ENCODE data around the gene SRC. TPM values are rescaled to one million over a fixed set of nuclear protein-coding genes. Genes with fewer than 3 reads are reported as not detected.

SRC gene
- total RNA-seq, 1 experiment from 2014 or later: 42.3 TPM

DNA sequence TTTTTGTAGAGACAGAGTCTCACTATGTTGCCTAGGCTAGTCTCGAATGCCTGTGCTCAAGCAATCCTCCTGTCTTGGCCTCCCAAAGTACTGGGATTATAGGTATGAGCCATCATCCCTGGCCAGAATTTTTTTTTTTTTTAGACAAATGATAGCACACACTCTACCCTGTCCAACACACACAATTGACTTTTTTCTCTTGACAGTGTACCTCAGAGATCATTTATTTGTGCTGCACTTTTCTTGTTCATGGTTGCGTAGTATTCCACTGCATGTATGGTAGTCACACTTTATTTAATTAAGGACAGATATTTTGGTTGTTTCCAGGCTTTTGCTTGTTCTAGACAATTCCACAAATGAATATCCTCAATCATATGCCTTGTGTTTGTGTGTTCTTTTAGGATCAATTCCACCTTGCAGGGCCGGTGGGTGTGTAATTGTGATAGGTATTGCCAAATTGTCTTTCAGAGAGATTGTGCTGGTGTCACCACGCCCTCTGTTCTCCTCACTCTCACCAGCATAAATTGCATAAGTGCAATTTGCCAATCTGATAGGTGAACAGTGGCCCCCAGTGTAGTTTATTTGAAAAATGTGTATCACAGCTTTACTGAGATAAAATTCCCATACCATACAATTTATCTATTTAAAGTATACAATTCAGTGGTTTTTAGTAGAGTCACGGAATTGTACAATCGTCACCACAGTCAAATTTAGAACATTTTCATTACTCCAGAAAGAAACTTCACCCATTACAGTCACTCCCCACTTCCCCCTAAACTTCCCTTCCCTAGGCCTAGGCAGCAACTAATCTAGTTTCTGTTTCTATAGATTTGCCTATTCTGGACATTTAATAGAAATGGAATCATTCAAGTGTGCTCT is 20.1 kb downstream of the SRC start:
- Histone ChIP-seq H3K9me2 (ENCODE audit: insufficient read depth) (no peaks in the 10 kb centered on the region), H3K27ac (ENCODE audit: low read depth, low read length) (no peak overlapping the region), H4K20me1 (ENCODE audit: insufficient read depth) (no peaks in the 10 kb centered on the region), H3K9me3 (ENCODE audit: control insufficient read depth in 1 of 2, insufficient read depth in 1 of 2, low read depth in 1 of 2, low read length in 2 of 2) (no peaks in the 10 kb centered on the region), H3K9ac (ENCODE audit: low read length) (no peak overlapping the region), H3K79me2 (ENCODE audit: insufficient read depth, low read length) (peaks cover 57% of the 10 kb centered on the region), H3K27me3 (ENCODE audit: insufficient read depth, low read length) (no peaks in the 10 kb centered on the region), H3K36me3 (ENCODE audit: control insufficient read depth in 1 of 2, insufficient read depth in 2 of 2, low read length in 2 of 2) (peaks cover 3 to 12% of the 10 kb centered on the region in 2 experiments; a peak in 2 of 4 replicates), H3K4me3 (replicated peaks in 1 of 2; ENCODE audit: low read depth in 1 of 2, low read length in 2 of 2) (no peak overlapping the region), H3K4me2 (ENCODE audit: low read length) (no peak overlapping the region), H3K4me1 (ENCODE audit: control insufficient read depth in 1 of 2, insufficient read depth in 2 of 2, low read length in 2 of 2) (no peaks in the 10 kb centered on the region), H2AFZ (ENCODE audit: low read depth, low read length, poor library complexity, severe bottlenecking) (no peak overlapping the region)
- BruUV-seq (replicated peaks): no TSS peak
- ATAC-seq (no peak), DNase-seq (ENCODE audit: low read depth, low spot score) (no peak)
- intact Hi-C loops (cut with micrococcal nuclease): no loop called here
- RAD21 ChIA-PET (ENCODE audit: low non-redundant PET in 1 of 2, low total read pairs in 2 of 2, uncharacterized antibody in 2 of 2, unreplicated experiment in 2 of 2): no interaction called here
- CTCF ChIA-PET: no interaction called here
- POLR2A ChIA-PET: no interaction called here
- TF ChIP-seq TCF7L2 (IDR thresholded peaks at IDR 0.05; ENCODE audit: borderline replicate concordance, extremely low read depth, insufficient read depth, insufficient read length) (no peak), SIN3A (IDR thresholded peaks at IDR 0.05; ENCODE audit: low read depth) (no peak), EZH2phosphoT487 (IDR thresholded peaks at IDR 0.05; ENCODE audit: borderline replicate concordance) (no peak), ZFX (IDR thresholded peaks at IDR 0.05) (no peak)
- TF ChIP-seq, protein P1, sequence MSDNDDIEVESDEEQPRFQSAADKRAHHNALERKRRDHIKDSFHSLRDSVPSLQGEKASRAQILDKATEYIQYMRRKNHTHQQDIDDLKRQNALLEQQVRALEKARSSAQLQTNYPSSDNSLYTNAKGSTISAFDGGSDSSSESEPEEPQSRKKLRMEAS (IDR thresholded peaks at IDR 0.05): 0 out of 2 replicates have a peak, but pooled peaks have one; percentile 14

DNA sequence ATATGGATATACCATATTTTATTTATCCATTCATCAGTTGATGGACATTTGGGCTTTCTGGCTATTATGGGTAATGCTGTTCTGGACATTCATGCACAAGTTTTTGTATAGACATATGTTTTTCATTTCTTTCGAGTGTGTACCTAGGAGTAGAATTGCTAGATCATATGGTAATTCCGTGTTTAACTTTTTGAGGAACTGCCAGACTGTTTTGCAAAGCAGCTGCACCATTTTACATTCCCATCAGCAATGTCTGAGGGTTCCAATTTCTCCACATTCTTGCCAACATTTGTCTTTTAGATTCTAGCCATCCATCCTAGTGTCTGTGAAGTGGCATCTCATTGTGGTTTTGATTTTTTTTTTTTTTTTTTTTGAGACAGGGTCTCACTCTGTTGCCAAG is 20.8 kb downstream of the SRC start:
- TF ChIP-seq SRF (IDR thresholded peaks at IDR 0.05; ENCODE audit: low read depth): no peak
- TF ChIP-seq FOSL1 (IDR thresholded peaks at IDR 0.05; ENCODE audit: low read depth): no peak
- TF ChIP-seq EZH2 (IDR thresholded peaks at IDR 0.05): no peak
- TF ChIP-seq, protein P2, sequence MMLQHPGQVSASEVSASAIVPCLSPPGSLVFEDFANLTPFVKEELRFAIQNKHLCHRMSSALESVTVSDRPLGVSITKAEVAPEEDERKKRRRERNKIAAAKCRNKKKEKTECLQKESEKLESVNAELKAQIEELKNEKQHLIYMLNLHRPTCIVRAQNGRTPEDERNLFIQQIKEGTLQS (IDR thresholded peaks at IDR 0.05): no peak
- no peak for TF ChIP-seq POLR2A (IDR thresholded peaks at IDR 0.05; ENCODE audit: borderline replicate concordance, extremely low read depth, insufficient read depth, insufficient read length)
- no peak for TF ChIP-seq RAD21 (IDR thresholded peaks at IDR 0.05; ENCODE audit: low read depth)
- TF ChIP-seq, protein P3, sequence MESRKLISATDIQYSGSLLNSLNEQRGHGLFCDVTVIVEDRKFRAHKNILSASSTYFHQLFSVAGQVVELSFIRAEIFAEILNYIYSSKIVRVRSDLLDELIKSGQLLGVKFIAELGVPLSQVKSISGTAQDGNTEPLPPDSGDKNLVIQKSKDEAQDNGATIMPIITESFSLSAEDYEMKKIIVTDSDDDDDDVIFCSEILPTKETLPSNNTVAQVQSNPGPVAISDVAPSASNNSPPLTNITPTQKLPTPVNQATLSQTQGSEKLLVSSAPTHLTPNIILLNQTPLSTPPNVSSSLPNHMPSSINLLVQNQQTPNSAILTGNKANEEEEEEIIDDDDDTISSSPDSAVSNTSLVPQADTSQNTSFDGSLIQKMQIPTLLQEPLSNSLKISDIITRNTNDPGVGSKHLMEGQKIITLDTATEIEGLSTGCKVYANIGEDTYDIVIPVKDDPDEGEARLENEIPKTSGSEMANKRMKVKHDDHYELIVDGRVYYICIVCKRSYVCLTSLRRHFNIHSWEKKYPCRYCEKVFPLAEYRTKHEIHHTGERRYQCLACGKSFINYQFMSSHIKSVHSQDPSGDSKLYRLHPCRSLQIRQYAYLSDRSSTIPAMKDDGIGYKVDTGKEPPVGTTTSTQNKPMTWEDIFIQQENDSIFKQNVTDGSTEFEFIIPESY (IDR thresholded peaks at IDR 0.05; ENCODE audit: extremely low read depth, insufficient replicate concordance, low read length): no peak
- TF ChIP-seq EGR1 (IDR thresholded peaks at IDR 0.05; ENCODE audit: low read depth): no peak
- Histone ChIP-seq H3K9ac (ENCODE audit: low read length) (no peak overlapping the region), H2AFZ (ENCODE audit: low read depth, low read length, poor library complexity, severe bottlenecking) (no peak overlapping the region), H3K4me1 (ENCODE audit: control insufficient read depth in 1 of 2, insufficient read depth in 2 of 2, low read length in 2 of 2) (no peaks in the 10 kb centered on the region), H3K9me2 (ENCODE audit: insufficient read depth) (no peaks in the 10 kb centered on the region), H4K20me1 (ENCODE audit: insufficient read depth) (no peaks in the 10 kb centered on the region), H3K79me2 (ENCODE audit: insufficient read depth, low read length) (peaks cover 55% of the 10 kb centered on the region), H3K27me3 (ENCODE audit: insufficient read depth, low read length) (no peaks in the 10 kb centered on the region), H3K27ac (ENCODE audit: low read depth, low read length) (no peak overlapping the region), H3K36me3 (ENCODE audit: control insufficient read depth in 1 of 2, insufficient read depth in 2 of 2, low read length in 2 of 2) (peaks cover 3 to 12% of the 10 kb centered on the region in 2 experiments; a peak in 2 of 4 replicates), H3K9me3 (ENCODE audit: control insufficient read depth in 1 of 2, insufficient read depth in 1 of 2, low read depth in 1 of 2, low read length in 2 of 2) (no peaks in the 10 kb centered on the region), H3K4me3 (replicated peaks in 1 of 2; ENCODE audit: low read depth in 1 of 2, low read length in 2 of 2) (no peak overlapping the region), H3K4me2 (ENCODE audit: low read length) (no peak overlapping the region)
- BruUV-seq (replicated peaks): no TSS peak
- intact Hi-C loops (cut with micrococcal nuclease): no loop called here
- ChIA-PET RAD21 (ENCODE audit: low non-redundant PET in 1 of 2, low total read pairs in 2 of 2, uncharacterized antibody in 2 of 2, unreplicated experiment in 2 of 2) (no interaction called here), POLR2A (no interaction called here), CTCF (no interaction called here)
- ATAC-seq (no peak), DNase-seq (ENCODE audit: low read depth, low spot score) (no peak)

All from HCT116 (cell line).